ENCODE measurements around the gene MRTO4. TPM values are rescaled to one million over a fixed set of nuclear protein-coding genes. Genes with fewer than 3 reads are reported as not detected.

The MRTO4 gene
- total and polyA plus RNA-seq, 2 of the 13 experiments (the other 11 are each of a cell fraction or from before 2014, with no cell fraction given): 28.1 to 59.2 TPM

DNA sequence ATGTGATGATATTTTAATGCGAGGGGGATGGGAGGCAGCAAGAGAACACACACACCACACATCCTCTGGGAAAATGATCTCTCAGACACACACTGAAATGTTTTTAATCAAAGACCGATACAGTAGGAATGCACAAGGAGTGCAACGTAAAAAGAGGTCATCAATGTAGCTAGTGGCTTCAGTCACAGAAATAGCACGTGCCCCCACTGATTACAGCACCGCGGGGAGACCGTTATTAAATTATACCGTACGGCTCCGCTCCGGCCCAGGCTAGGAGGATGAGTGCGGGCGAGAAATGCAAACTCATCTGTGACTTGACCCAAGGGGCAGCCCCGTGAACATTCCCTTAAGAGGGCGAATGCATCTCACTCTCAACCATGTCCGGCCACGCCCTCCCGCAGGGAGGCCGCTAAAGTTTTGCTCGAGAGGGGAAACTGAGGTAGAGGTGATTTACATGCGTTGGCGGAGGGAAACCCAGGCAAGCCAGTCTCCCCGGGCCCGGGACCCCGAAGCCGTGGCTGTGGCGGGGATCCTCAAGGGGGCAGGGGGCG is 42.1 kb upstream of the MRTO4 start (continued):
- TF ChIP-seq, protein P1, sequence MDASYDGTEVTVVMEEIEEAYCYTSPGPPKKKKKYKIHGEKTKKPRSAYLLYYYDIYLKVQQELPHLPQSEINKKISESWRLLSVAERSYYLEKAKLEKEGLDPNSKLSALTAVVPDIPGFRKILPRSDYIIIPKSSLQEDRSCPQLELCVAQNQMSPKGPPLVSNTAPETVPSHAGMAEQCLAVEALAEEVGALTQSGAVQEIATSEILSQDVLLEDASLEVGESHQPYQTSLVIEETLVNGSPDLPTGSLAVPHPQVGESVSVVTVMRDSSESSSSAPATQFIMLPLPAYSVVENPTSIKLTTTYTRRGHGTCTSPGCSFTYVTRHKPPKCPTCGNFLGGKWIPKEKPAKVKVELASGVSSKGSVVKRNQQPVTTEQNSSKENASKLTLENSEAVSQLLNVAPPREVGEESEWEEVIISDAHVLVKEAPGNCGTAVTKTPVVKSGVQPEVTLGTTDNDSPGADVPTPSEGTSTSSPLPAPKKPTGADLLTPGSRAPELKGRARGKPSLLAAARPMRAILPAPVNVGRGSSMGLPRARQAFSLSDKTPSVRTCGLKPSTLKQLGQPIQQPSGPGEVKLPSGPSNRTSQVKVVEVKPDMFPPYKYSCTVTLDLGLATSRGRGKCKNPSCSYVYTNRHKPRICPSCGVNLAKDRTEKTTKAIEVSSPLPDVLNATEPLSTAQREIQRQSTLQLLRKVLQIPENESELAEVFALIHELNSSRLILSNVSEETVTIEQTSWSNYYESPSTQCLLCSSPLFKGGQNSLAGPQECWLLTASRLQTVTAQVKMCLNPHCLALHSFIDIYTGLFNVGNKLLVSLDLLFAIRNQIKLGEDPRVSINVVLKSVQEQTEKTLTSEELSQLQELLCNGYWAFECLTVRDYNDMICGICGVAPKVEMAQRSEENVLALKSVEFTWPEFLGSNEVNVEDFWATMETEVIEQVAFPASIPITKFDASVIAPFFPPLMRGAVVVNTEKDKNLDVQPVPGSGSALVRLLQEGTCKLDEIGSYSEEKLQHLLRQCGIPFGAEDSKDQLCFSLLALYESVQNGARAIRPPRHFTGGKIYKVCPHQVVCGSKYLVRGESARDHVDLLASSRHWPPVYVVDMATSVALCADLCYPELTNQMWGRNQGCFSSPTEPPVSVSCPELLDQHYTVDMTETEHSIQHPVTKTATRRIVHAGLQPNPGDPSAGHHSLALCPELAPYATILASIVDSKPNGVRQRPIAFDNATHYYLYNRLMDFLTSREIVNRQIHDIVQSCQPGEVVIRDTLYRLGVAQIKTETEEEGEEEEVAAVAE (CRISPR knock-in tag; IDR thresholded peaks at IDR 0.05; ENCODE audit: borderline replicate concordance): no peak
- TF ChIP-seq ARNT (IDR thresholded peaks at IDR 0.05) (no peak), ZNF619 (CRISPR knock-in tag; IDR thresholded peaks at IDR 0.05) (no peak), ZFAT (CRISPR knock-in tag; conservative IDR thresholded peaks at IDR 0.05) (no peak), KDM4B (CRISPR knock-in tag; IDR thresholded peaks at IDR 0.05) (no peak), ESRRA (CRISPR knock-in tag; IDR thresholded peaks at IDR 0.05; ENCODE audit: low read depth) (no peak), NPAS2 (CRISPR knock-in tag; IDR thresholded peaks at IDR 0.05; ENCODE audit: borderline replicate concordance) (0 out of 2 replicates have a peak, but pooled peaks have one; percentile 68)
- TF ChIP-seq, protein P2, sequence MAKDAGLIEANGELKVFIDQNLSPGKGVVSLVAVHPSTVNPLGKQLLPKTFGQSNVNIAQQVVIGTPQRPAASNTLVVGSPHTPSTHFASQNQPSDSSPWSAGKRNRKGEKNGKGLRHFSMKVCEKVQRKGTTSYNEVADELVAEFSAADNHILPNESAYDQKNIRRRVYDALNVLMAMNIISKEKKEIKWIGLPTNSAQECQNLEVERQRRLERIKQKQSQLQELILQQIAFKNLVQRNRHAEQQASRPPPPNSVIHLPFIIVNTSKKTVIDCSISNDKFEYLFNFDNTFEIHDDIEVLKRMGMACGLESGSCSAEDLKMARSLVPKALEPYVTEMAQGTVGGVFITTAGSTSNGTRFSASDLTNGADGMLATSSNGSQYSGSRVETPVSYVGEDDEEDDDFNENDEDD (CRISPR knock-in tag; IDR thresholded peaks at IDR 0.05; ENCODE audit: borderline replicate concordance): no peak
- TF ChIP-seq, protein P3, sequence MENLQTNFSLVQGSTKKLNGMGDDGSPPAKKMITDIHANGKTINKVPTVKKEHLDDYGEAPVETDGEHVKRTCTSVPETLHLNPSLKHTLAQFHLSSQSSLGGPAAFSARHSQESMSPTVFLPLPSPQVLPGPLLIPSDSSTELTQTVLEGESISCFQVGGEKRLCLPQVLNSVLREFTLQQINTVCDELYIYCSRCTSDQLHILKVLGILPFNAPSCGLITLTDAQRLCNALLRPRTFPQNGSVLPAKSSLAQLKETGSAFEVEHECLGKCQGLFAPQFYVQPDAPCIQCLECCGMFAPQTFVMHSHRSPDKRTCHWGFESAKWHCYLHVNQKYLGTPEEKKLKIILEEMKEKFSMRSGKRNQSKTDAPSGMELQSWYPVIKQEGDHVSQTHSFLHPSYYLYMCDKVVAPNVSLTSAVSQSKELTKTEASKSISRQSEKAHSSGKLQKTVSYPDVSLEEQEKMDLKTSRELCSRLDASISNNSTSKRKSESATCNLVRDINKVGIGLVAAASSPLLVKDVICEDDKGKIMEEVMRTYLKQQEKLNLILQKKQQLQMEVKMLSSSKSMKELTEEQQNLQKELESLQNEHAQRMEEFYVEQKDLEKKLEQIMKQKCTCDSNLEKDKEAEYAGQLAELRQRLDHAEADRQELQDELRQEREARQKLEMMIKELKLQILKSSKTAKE (CRISPR knock-in tag; IDR thresholded peaks at IDR 0.05; ENCODE audit: borderline replicate concordance): no peak
- TF ChIP-seq, protein P4, sequence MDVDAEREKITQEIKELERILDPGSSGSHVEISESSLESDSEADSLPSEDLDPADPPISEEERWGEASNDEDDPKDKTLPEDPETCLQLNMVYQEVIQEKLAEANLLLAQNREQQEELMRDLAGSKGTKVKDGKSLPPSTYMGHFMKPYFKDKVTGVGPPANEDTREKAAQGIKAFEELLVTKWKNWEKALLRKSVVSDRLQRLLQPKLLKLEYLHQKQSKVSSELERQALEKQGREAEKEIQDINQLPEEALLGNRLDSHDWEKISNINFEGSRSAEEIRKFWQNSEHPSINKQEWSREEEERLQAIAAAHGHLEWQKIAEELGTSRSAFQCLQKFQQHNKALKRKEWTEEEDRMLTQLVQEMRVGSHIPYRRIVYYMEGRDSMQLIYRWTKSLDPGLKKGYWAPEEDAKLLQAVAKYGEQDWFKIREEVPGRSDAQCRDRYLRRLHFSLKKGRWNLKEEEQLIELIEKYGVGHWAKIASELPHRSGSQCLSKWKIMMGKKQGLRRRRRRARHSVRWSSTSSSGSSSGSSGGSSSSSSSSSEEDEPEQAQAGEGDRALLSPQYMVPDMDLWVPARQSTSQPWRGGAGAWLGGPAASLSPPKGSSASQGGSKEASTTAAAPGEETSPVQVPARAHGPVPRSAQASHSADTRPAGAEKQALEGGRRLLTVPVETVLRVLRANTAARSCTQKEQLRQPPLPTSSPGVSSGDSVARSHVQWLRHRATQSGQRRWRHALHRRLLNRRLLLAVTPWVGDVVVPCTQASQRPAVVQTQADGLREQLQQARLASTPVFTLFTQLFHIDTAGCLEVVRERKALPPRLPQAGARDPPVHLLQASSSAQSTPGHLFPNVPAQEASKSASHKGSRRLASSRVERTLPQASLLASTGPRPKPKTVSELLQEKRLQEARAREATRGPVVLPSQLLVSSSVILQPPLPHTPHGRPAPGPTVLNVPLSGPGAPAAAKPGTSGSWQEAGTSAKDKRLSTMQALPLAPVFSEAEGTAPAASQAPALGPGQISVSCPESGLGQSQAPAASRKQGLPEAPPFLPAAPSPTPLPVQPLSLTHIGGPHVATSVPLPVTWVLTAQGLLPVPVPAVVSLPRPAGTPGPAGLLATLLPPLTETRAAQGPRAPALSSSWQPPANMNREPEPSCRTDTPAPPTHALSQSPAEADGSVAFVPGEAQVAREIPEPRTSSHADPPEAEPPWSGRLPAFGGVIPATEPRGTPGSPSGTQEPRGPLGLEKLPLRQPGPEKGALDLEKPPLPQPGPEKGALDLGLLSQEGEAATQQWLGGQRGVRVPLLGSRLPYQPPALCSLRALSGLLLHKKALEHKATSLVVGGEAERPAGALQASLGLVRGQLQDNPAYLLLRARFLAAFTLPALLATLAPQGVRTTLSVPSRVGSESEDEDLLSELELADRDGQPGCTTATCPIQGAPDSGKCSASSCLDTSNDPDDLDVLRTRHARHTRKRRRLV (CRISPR knock-in tag; IDR thresholded peaks at IDR 0.05): no peak
